ENCODE results near the gene SPART. TPM values are rescaled to one million over a fixed set of nuclear protein-coding genes. Genes with fewer than 3 reads are reported as not detected.

Gene SPART
- total RNA-seq, 1 experiment from 2014 or later: 83.1 TPM

- Mint-ChIP-seq H3K27ac (ENCODE audit: low read depth, unreplicated experiment) (peak overlapping the region; percentile 97), H3K36me3 (ENCODE audit: insufficient read depth, unreplicated experiment) (peaks cover 11% of the 10 kb centered on the region), H3K27me3 (ENCODE audit: insufficient read depth, unreplicated experiment) (no peaks in the 10 kb centered on the region), H3K4me1 (ENCODE audit: insufficient read depth, unreplicated experiment) (peaks cover 33% of the 10 kb centered on the region), H3K4me3 (ENCODE audit: unreplicated experiment) (peak overlapping the region; percentile 82), H3K9me3 (ENCODE audit: unreplicated experiment) (no peaks in the 10 kb centered on the region)
- ChIA-PET POLR2A (interaction anchor here (0.5 to 3.5 kb wide), 15 partner anchors 12 to 714 kb away, joined by 3 to 16 read pairs (median 4); partner anchors contain the start of genes CCDC169 and EXOSC8), CTCF (interaction anchor here (0.8 to 1.2 kb wide), 6 partner anchors 13 to 74 kb away, joined by 3 to 4 read pairs (median 3); no protein-coding TSS in a partner anchor)
- peak; percentile 88 for DNase-seq (ENCODE audit: unreplicated experiment)
- no peak for TF ChIP-seq CTCF (IDR thresholded peaks at IDR 0.05; ENCODE audit: unreplicated experiment)
- BruUV-seq (replicated peaks): no TSS peak
- intact Hi-C loops (cut with micrococcal nuclease): loop anchor here (2.0 to 10.0 kb wide), 2 partner anchors 47 to 369 kb away; partner anchors contain the start of gene CCDC169
These were observed 2.0 kb downstream of the SPART start for GRCh38 chr13:36344173-36344572.

- peak overlapping the region; percentile 82 for H3K4me3 Mint-ChIP-seq (ENCODE audit: unreplicated experiment)
- ChIA-PET POLR2A (interaction anchor here (0.6 to 3.5 kb wide), 12 partner anchors 12 to 665 kb away, joined by 3 to 16 read pairs (median 6); partner anchors contain the start of genes CCDC169 and EXOSC8), CTCF (interaction anchor here (0.8 to 1.2 kb wide), 7 partner anchors 12 to 76 kb away, joined by 3 to 4 read pairs (median 3); no protein-coding TSS in a partner anchor)
- peak; percentile 40 for DNase-seq (ENCODE audit: unreplicated experiment)
- BruUV-seq (replicated peaks): no TSS peak
- no peaks in the 10 kb centered on the region for H3K9me3 Mint-ChIP-seq (ENCODE audit: unreplicated experiment)
- peak overlapping the region; percentile 97 for H3K27ac Mint-ChIP-seq (ENCODE audit: low read depth, unreplicated experiment)
- intact Hi-C loops (cut with micrococcal nuclease): loop anchor here (2.0 to 10.0 kb wide), 2 partner anchors 47 to 369 kb away; partner anchors contain the start of gene CCDC169
- no peaks in the 10 kb centered on the region for H3K27me3 Mint-ChIP-seq (ENCODE audit: insufficient read depth, unreplicated experiment)
- no peak for TF ChIP-seq CTCF (IDR thresholded peaks at IDR 0.05; ENCODE audit: unreplicated experiment)
- H3K36me3 Mint-ChIP-seq (ENCODE audit: insufficient read depth, unreplicated experiment): peaks cover 15% of the 10 kb centered on the region
- peaks cover 36% of the 10 kb centered on the region for H3K4me1 Mint-ChIP-seq (ENCODE audit: insufficient read depth, unreplicated experiment)
These were observed 2.4 kb downstream of the SPART start for GRCh38 chr13:36343766-36344165.

- intact Hi-C loops (cut with micrococcal nuclease): loop anchor here (10.0 kb wide), 1 partner anchor 368 kb away; no protein-coding TSS in a partner anchor
- Mint-ChIP-seq H3K9me3 (ENCODE audit: unreplicated experiment) (no peaks in the 10 kb centered on the region), H3K4me1 (ENCODE audit: insufficient read depth, unreplicated experiment) (peaks cover 39% of the 10 kb centered on the region), H3K4me3 (ENCODE audit: unreplicated experiment) (peak overlapping the region; percentile 82), H3K27ac (ENCODE audit: low read depth, unreplicated experiment) (peak overlapping the region; percentile 22), H3K27me3 (ENCODE audit: insufficient read depth, unreplicated experiment) (no peaks in the 10 kb centered on the region), H3K36me3 (ENCODE audit: insufficient read depth, unreplicated experiment) (peaks cover 16% of the 10 kb centered on the region)
- ChIA-PET CTCF (interaction anchor here (1.0 kb wide), 1 partner anchor 77 kb away, joined by 3 read pairs; no protein-coding TSS in a partner anchor), POLR2A (interaction anchor here (0.5 to 3.5 kb wide), 3 partner anchors 14 to 348 kb away, joined by 3 to 13 read pairs (median 7); no protein-coding TSS in a partner anchor)
- DNase-seq (ENCODE audit: unreplicated experiment): no peak
- no peak for TF ChIP-seq CTCF (IDR thresholded peaks at IDR 0.05; ENCODE audit: unreplicated experiment)
- BruUV-seq (replicated peaks): no TSS peak
These were observed 3.5 kb downstream of the SPART start for GRCh38 chr13:36342715-36343114.

- BruUV-seq (replicated peaks): no TSS peak
- peak; percentile 59 for DNase-seq (ENCODE audit: unreplicated experiment)
- POLR2A ChIA-PET: interaction anchor here (0.6 to 1.3 kb wide), 7 partner anchors 9 to 1075 kb away, joined by 3 to 4 read pairs (median 3); partner anchors contain the start of gene EXOSC8
These were observed 4.5 kb downstream of the SPART start for GRCh38 chr13:36341718-36342117.

More at GRCh38 chr13:36341718-36342117, 4.5 kb downstream of the SPART start:
- TF ChIP-seq CTCF (IDR thresholded peaks at IDR 0.05; ENCODE audit: unreplicated experiment): no peak
- peak overlapping the region; percentile 28 for H3K4me3 Mint-ChIP-seq (ENCODE audit: unreplicated experiment)
- peaks cover 18% of the 10 kb centered on the region for H3K36me3 Mint-ChIP-seq (ENCODE audit: insufficient read depth, unreplicated experiment)
- H3K9me3 Mint-ChIP-seq (ENCODE audit: unreplicated experiment): no peaks in the 10 kb centered on the region
- peaks cover 44% of the 10 kb centered on the region for H3K4me1 Mint-ChIP-seq (ENCODE audit: insufficient read depth, unreplicated experiment)
- peak overlapping the region; percentile 58 for H3K27ac Mint-ChIP-seq (ENCODE audit: low read depth, unreplicated experiment)
- no peaks in the 10 kb centered on the region for H3K27me3 Mint-ChIP-seq (ENCODE audit: insufficient read depth, unreplicated experiment)
- intact Hi-C loops (cut with micrococcal nuclease): loop anchor here (10.0 kb wide), 1 partner anchor 367 kb away; no protein-coding TSS in a partner anchor
- CTCF ChIA-PET: interaction anchor here (0.7 kb wide), 1 partner anchor 9 kb away, joined by 3 read pairs; no protein-coding TSS in a partner anchor
